SK-N-SH (cell line): ENCODE results near the gene PEX11A.

Experiments used
- GABPA ChIP-seq: IDR thresholded peaks from 2 replicates; pipeline ENCODE4 v1.4.0; 2012; ENCODE audit warnings: low read depth, mild to moderate bottlenecking
- POLR2AphosphoS5 ChIP-seq: IDR thresholded peaks from 2 replicates; pipeline ENCODE4 v1.6.1; 2012; ENCODE audit warnings: low read depth, low read length
- TF ChIP-seq, protein P1 (sequence below): fragments of 200-600 bp; sonication (generic); IDR thresholded peaks from 2 replicates; pipeline ENCODE4 v1.6.1; 2017; ENCODE audit warnings: antibody characterized with exemption, mild to moderate bottlenecking, moderate library complexity
- TF ChIP-seq, protein P2 (sequence below): IDR thresholded peaks from 2 replicates; pipeline ENCODE4 v1.4.0; 2012; ENCODE audit warnings: low read depth, borderline replicate concordance

DNA sequence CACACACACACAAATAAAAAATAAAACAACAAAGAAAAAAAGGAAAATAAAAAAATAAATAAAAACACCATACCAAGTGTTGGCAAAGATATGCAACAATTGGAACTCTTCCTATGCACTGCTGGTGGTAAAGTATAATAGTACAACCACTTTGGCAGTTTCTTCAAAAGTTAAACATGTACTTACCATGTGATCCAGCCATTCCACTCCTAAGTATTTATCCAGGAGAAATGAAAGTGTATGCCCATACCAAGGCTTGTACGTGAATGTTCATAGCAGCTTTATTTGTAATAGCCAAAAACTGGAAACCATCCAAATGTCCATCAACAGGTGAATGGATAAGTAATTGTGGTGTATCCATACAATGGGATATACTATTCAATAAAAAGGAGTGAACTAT is 17.0 kb upstream of the PEX11A start:
- TF ChIP-seq POLR2AphosphoS5 (no peak), GABPA (no peak)
- TF ChIP-seq, protein P1, sequence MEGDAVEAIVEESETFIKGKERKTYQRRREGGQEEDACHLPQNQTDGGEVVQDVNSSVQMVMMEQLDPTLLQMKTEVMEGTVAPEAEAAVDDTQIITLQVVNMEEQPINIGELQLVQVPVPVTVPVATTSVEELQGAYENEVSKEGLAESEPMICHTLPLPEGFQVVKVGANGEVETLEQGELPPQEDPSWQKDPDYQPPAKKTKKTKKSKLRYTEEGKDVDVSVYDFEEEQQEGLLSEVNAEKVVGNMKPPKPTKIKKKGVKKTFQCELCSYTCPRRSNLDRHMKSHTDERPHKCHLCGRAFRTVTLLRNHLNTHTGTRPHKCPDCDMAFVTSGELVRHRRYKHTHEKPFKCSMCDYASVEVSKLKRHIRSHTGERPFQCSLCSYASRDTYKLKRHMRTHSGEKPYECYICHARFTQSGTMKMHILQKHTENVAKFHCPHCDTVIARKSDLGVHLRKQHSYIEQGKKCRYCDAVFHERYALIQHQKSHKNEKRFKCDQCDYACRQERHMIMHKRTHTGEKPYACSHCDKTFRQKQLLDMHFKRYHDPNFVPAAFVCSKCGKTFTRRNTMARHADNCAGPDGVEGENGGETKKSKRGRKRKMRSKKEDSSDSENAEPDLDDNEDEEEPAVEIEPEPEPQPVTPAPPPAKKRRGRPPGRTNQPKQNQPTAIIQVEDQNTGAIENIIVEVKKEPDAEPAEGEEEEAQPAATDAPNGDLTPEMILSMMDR = no peak
- TF ChIP-seq, protein P2, sequence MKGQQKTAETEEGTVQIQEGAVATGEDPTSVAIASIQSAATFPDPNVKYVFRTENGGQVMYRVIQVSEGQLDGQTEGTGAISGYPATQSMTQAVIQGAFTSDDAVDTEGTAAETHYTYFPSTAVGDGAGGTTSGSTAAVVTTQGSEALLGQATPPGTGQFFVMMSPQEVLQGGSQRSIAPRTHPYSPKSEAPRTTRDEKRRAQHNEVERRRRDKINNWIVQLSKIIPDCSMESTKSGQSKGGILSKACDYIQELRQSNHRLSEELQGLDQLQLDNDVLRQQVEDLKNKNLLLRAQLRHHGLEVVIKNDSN = no peak
